T-helper 2 cell treated with Interferon-gamma antibody and Interleukin-4, amounts not matched to agents 100 ng/mL and 5 ng/mL, for 36 hours (primary cell): ENCODE results near the gene LGALS7B. TPM values are rescaled to one million over a fixed set of nuclear protein-coding genes. Genes with fewer than 3 reads are reported as not detected.
"Not testable (repeated sequence)": the region's sequence is repeated elsewhere in the genome, so short reads cannot be mapped to it uniquely, and the experiment has no call there.

Experiments
- intact Hi-C: fragments of 100-400 bp; cut with micrococcal nuclease; formaldehyde crosslinking; loops from one replicate; pipeline ENCODE4 v1.15.1; 2023
- total RNA-seq: library from RNA; stranded (reverse); gene quantifications from 2 replicates; pipeline ENCODE4 v1.2.3, GENCODE V29; 2022

The LGALS7B gene
- total RNA-seq, 1 donor from 2014 or later, result not detected

GRCh38 chr19:38769635-38770211 is 19.3 kb upstream of the LGALS7B start:
- intact Hi-C loops, result no loop called here

- intact Hi-C loops, result not testable (repeated sequence)
Observed at GRCh38 chr19:38770228-38770948, 18.6 kb upstream of the LGALS7B start.

DNA sequence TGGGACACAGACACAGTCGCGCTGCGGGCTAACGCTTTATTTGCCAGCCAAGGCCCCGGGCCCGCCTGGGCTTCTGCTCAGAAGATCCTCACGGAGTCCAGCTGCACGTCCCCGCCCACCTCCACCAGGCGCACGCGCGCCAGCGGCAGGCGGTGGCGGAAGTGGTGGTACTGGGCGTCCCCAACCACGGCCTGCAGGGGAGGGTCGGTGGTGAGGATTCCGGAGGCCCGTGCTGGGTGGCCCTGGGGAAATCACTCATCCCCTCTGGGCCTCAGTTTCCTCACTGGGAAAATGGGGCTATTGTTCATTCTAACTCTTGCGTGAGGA is 18.1 kb upstream of the LGALS7B start:
- intact Hi-C loops, result not testable (repeated sequence)

DNA sequence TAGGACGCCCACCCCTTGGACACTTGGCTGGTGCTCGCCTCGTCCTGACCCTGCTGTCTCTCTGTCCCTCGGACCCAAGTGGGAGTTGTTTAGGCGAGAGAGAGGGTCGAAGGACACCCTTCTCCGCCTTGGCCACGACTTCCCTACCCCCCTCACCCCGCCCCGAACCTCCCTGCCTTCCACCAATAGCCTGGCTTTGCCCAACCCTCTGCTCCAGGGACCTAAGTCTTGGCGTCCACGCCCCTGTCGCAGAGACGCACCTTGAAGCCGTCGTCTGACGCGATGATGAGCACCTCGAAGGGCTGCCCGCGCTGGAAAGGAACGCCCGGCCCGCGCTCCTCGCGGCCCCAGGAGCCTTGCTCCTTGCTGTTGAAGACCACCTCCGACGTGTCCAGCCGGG is 17.4 kb upstream of the LGALS7B start:
- intact Hi-C loops, result not testable (repeated sequence)

DNA sequence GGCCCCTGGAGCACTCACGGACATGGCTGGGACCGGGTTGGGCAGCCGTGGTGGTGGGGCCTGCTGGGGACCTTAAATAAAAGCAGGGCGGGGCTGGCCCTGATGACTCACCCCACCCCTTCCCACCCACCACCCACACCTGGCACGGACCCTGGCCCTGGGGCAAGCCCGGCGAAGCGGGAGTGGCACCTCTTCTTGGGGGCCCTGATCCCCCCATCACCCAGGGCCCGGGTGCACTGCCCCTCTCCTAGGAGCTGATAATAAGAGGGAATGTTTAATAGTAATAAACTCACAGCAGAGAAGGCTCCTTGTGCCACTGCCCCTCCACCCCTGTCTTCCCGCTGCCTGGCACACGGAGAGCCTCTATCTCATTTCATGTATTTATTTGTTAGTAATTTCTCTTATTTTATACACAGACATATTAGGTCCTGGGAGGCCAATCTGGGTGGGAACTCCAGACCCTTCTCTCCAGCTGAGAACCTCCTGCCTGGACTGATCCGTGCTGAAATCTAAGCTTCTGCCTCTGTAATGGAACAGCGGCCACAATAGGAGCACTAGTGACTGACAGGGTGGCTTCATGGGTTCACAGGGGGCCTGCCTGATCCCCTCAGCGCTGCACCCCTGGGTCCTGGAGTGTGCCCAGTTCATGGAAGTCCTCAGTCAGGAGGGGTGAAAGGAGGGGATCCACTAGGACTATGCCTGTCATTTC is 15.4 kb upstream of the LGALS7B start, which contains the start of gene LGALS7:
LGALS7 (minus strand) TSS at position 49 of the 709 bp plus-strand sequence; CDS start at position 24, 25 bp downstream.
- intact Hi-C loops, result no loop called here

- intact Hi-C loops, result no loop called here
Observed at GRCh38 chr19:38774181-38774950, 14.6 kb upstream of the LGALS7B start.

DNA sequence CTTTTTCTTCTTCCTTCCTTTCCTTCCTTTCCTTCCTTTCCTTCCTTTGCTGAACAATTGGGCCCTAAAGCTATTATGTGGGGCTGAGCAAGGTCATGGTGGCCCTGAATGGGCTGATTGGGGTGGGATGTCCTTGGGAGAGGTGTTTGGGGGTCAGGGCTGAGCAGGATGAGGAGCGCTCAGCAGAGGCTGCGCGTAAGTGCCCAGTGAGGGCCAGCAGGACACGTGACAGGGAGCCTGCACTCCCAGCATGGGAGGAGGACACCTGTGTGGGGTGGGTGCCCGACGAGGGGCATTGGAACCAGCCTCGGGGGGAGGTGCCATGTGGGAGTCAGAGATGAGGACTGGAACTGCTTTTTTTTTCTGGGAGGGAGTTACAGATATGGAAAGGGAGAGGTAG is 10.3 kb upstream of the LGALS7B start:
- intact Hi-C loops, result no loop called here

- intact Hi-C loops, result no loop called here
Observed at GRCh38 chr19:38780443-38780842, 8.6 kb upstream of the LGALS7B start.

GRCh38 chr19:38781058-38781457 is 7.9 kb upstream of the LGALS7B start:
- intact Hi-C loops, result no loop called here

DNA sequence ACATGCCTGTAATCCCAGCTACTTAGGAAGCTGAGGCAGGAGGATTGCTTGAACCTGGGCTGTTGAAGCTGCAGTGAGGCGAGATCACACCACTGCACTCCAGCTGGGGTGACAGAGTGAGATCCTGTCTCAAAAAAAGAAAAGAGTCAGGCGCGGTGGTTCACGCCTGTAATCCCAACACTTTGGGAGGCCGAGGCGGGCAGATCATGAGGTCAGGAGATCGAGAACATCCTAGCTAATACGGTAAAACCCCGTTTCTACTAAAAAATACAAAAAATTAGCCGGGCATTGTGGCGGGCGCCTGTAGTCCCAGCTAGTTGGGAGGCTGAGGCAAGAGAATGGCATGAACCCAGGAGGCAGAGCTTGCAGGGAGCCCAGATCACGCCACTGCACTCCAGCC is 6.8 kb upstream of the LGALS7B start:
- intact Hi-C loops, result not testable (repeated sequence)

- intact Hi-C loops, result no loop called here
Observed at GRCh38 chr19:38784224-38784623, 4.8 kb upstream of the LGALS7B start.

DNA sequence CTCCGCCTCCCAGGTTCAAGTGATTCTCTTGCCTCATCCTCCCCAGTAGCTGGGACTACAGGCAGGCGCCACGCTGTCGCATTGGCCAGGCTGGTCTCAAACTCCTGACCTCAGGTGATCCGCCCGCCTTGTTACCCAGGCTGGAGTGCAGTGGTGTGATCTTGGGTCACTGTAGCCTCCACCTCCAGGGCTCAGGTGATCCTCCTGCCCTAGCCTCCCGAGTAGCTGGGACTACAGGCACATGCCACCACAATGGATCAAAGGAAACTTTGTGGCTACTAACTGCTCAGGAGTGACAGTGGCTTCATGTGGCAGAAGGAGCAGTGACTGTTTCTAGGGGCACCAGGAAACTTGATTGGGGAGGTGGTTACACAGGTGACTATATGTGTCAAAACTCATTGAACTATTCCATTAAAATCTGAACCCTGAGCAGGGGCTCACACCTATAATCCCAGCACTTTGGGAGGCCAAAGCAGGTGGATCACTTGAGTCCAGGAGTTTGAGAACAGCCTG is 3.8 kb upstream of the LGALS7B start:
- intact Hi-C loops, result no loop called here

- intact Hi-C loops, result not testable (repeated sequence)
Observed at GRCh38 chr19:38786061-38786460, 2.9 kb upstream of the LGALS7B start.

DNA sequence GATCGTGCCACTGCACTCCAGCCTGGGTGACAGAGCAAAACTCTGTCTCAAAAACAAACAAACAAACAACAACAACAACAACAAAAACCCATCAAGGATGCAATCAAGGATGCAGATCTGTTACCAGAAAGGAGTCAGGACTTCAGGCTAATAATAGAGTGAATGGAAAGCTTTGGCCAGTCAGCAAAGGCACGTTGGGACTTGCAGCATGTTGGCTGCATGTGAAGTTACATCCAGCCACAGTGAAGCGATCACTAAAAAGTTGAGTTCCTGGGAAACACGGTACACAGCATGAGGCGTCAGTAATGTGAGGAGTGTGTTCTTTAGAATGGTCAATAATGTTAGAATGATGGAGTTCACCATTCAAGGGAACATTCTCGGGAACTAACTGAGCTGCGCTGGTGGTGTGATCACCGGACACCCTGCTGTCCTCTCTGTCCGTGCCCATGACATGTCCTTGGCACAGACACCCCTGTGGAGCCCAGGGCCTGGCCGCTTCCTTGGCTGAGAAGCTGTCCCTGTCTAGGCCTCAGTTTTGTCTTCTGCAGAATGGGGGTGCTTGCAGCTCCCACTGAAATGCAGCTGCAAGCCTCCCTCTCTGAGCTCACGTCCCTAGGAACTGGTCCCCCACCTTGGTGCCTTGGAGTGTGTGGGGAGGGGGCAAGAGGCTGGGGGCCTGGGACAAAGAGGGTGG is 2.3 kb upstream of the LGALS7B start:
- intact Hi-C loops, result no loop called here

GRCh38 chr19:38790507-38791403 is 1.8 kb downstream of the LGALS7B start:
- intact Hi-C loops, result not testable (repeated sequence)

GRCh38 chr19:38791451-38792064 is 2.6 kb downstream of the LGALS7B start:
- intact Hi-C loops, result not testable (repeated sequence)

DNA sequence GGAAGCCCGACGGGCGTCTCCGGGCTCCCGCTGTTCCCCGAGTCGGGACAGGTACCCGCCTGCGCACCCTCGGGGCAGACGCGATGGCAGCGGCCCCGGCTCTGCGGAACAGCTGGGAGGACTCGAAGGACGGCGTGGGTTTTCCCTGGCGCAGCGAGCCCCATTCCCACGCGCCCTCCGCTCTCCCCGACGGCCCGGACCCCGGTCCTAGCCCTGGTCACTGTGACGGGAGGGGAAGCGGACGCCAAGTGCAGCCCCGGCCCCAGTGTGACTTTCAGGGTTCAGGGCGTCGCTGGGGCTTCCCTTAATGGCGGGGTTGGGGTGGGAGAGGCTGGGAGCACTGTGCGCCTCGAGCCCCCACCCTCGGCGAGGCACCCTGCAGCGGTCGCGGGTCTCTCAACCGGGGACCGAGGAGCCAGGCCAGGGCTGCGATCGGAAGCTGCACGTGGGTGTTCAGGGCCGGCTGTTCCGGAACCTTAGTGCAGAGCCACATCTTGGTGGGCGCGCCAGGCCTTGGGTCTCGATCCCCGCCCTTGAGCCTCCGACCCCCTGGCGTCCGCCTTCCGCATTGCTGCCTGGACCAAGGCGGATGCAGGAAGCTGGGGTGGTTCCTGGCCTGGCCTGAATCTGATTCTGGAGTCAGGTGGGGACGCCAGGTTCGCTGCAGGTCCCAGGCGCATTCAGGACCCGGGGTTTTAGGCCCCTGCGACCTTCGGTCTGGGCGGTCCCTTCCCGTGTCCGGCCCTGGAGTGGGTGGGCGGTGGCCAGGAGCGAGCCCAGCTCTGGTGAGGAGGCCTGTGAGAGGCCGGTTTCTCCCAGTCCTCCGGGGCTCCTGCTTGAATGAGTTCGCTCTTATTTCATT is 3.5 kb downstream of the LGALS7B start:
- intact Hi-C loops, result no loop called here

DNA sequence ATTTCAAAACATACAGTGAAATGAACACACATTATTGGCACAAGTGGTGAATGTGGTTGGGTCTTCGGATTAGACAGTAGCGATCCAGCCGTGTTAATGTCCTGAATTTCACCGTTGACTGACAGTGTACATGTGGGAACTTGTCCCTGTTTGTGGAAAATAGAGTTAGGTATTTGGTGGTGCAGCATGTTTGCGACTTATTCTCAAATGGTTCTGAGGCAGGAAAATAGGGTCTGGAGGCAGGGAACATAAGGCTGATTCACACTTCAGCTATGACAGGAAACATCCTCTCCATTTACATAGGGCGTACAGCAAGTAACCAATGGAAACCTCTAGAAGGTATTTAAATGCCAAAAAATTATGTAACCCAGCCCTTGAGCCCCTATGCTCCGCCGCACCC is 4.2 kb downstream of the LGALS7B start:
- intact Hi-C loops, result no loop called here

GRCh38 chr19:38793671-38794070 is 4.7 kb downstream of the LGALS7B start:
- intact Hi-C loops, result no loop called here
